HL-60 (cell line): Measurements from ENCODE around the gene TRPV5.

Experiments used
- CTCF ChIP-seq: IDR thresholded peaks from one replicate; pipeline ENCODE4 v1.5.1; 2011; ENCODE audit warnings: low read length, control low read depth, inconsistent platforms; ENCODE audit not compliant: insufficient read depth
- POLR2AphosphoS5 ChIP-seq: IDR thresholded peaks from 2 replicates; pipeline ENCODE4 v1.6.1; 2012; ENCODE audit warnings: low read depth

- TF ChIP-seq CTCF (no peak), POLR2AphosphoS5 (no peak)
Observed at GRCh38 chr7:142881586-142882337, 51.8 kb downstream of the TRPV5 start.
